PC-3 (cell line): ENCODE measurements around the gene KIF2A. TPM values are rescaled to one million over a fixed set of nuclear protein-coding genes. Genes with fewer than 3 reads are reported as not detected.

Experiments used
- ATAC-seq: fragments of 200-7000 bp; cut with Tn5 transposase; 2 replicates; pipeline ENCODE4 v1.9.1; 2020; ENCODE audit warnings: mild to moderate bottlenecking, moderate library complexity
- BruUV-seq: library from RNA; stranded (reverse); fragments of 400-500 nt; replicated peaks from 2 replicates; lab custom pipeline; 2021; lab: Mats Ljungman, UMichigan
- CTCF ChIA-PET: fragments of 300-600 bp; sonication (Branson Sonifier 250); formaldehyde crosslinking; loops from one replicate; lab custom pipeline; 2022; ENCODE audit warnings: antibody characterized with exemption; lab: Charles Lee
- POLR2A ChIA-PET: fragments of 300-600 bp; sonication (Branson Sonifier 250); formaldehyde crosslinking; loops from one replicate; lab custom pipeline; 2022; ENCODE audit warnings: antibody characterized with exemption; ENCODE audit not compliant: unreplicated experiment; lab: Charles Lee
- DNase-seq: peaks from one replicate; pipeline ENCODE4 v3.0.0-alpha.2; 2015
- H2AFZ ChIP-seq: fragments of 300-600 bp; sonication (generic); 2 replicates; pipeline ENCODE4 v1.6.0; 2016; ENCODE audit warnings: antibody characterized with exemption, low read length
- H3F3A ChIP-seq: fragments of 300-600 bp; sonication (generic); one replicate; pipeline ENCODE4 v1.6.0; 2017; ENCODE audit warnings: antibody characterized with exemption, low read length, control low read depth, mild to moderate bottlenecking; ENCODE audit not compliant: unreplicated experiment
- H3K27ac ChIP-seq: fragments of 300-600 bp; sonication (generic); 2 replicates; pipeline ENCODE4 v1.5.1; 2016; ENCODE audit warnings: mild to moderate bottlenecking, low read length
- H3K27me3 ChIP-seq: fragments of 300-600 bp; sonication (generic); 2 replicates; pipeline ENCODE4 v1.6.1; 2016; ENCODE audit warnings: low read length, mixed read lengths
- H3K36me3 ChIP-seq: fragments of 300-600 bp; sonication (generic); 2 replicates; pipeline ENCODE4 v1.6.1; 2016; ENCODE audit warnings: low read depth, mixed run types, low read length, mixed read lengths
- H3K4me1 ChIP-seq: fragments of 300-600 bp; sonication (generic); 2 replicates; pipeline ENCODE4 v1.5.1; 2016; ENCODE audit warnings: low read length; ENCODE audit not compliant: insufficient read depth
- H3K4me2 ChIP-seq: fragments of 300-600 bp; sonication (generic); 2 replicates; pipeline ENCODE4 v1.6.0; 2016; ENCODE audit warnings: low read length
- H3K4me3 ChIP-seq: fragments of 300-600 bp; sonication (generic); 2 replicates; pipeline ENCODE4 v1.5.1; 2016; ENCODE audit warnings: mild to moderate bottlenecking, low read length, mixed read lengths
- H3K79me2 ChIP-seq: fragments of 300-600 bp; sonication (generic); 2 replicates; pipeline ENCODE4 v1.6.1; 2017; ENCODE audit warnings: low read length, mixed read lengths
- H3K9ac ChIP-seq: fragments of 300-600 bp; sonication (generic); 2 replicates; pipeline ENCODE4 v1.6.0; 2016; ENCODE audit warnings: mild to moderate bottlenecking, low read length
- H3K9me2 ChIP-seq: fragments of 300-600 bp; sonication (generic); replicated peaks from 2 replicates; pipeline ENCODE4 v1.6.1; 2016; ENCODE audit warnings: mixed run types, low read length, mixed read lengths
- H3K9me3 ChIP-seq: fragments of 300-600 bp; sonication (generic); 2 replicates; pipeline ENCODE4 v1.6.1; 2016; ENCODE audit warnings: low read length, mixed read lengths
- H4K20me1 ChIP-seq: fragments of 300-600 bp; sonication (generic); 2 replicates; pipeline ENCODE4 v1.6.1; 2016; ENCODE audit warnings: low read length, mixed read lengths
- EZH2 ChIP-seq: fragments of 300-600 bp; sonication (generic); IDR thresholded peaks from one replicate; pipeline ENCODE4 v1.6.1; 2017; ENCODE audit warnings: antibody characterized with exemption, mild to moderate bottlenecking, low read length; ENCODE audit not compliant: unreplicated experiment
- EZH2phosphoT487 ChIP-seq: fragments of 300-600 bp; sonication (generic); IDR thresholded peaks from 2 replicates; pipeline ENCODE4 v1.6.1; 2018; ENCODE audit warnings: mild to moderate bottlenecking, antibody characterized with exemption, low read length, borderline replicate concordance
- intact Hi-C: fragments of 100-400 bp; cut with micrococcal nuclease; formaldehyde crosslinking; loops from 2 replicates; pipeline ENCODE4 v1.9.0; 2023
- total RNA-seq: library from RNA; depleted of rRNA; stranded (reverse); fragments of >200 nt; gene quantifications from 2 replicates; pipeline ENCODE4 v1.2.3, GENCODE V29; 2014
- TF ChIP-seq, protein P1 (sequence below): fragments of 300-600 bp; sonication (generic); conservative IDR thresholded peaks from 2 replicates; pipeline ENCODE4 v1.5.1; 2017; ENCODE audit warnings: antibody characterized with exemption, low read depth, mild to moderate bottlenecking, low read length

KIF2A gene
- total RNA-seq, 1 experiment from 2014 or later, result 26.4 TPM

DNA sequence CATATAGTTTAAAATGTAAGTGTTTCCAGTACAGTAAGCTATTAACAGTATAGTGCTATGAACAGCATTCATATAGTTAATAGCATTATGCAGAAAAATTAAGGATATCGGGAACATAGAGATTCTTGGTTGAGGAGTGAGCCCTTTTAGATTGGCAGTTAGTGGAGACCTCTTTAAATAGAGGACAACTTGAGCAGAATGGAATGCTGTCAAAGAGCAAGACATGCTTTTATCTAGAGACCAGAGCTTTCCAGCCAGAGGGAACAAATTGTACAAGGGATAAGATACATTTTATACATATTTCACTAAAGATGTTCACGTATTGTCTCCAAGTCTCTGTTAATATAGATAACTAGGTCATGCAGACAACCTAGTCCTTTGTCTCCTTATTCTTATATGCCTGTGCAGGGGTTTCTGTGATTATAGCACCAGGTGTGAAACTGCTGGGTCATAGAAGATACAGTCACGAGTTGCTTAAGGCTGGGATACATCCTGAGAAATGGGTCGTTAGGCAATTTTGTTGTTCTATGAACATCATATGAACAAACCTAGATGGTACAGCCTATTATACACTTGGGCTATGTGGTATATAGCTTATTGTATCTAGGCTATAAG is 112.6 kb downstream of the KIF2A start:
- ATAC-seq (no peak), DNase-seq (no peak)
- no TSS peak for BruUV-seq
- Histone ChIP-seq H3K4me3 (no peak overlapping the region), H3K9me2 (no peaks in the 10 kb centered on the region), H2AFZ (no peak overlapping the region), H3K9me3 (no peaks in the 10 kb centered on the region), H3K4me2 (no peak overlapping the region), H3K36me3 (no peaks in the 10 kb centered on the region; the same call in 1 of the 2 replicates), H3K27me3 (no peaks in the 10 kb centered on the region), H3K4me1 (peaks cover 10% of the 10 kb centered on the region), H4K20me1 (peaks cover 19% of the 10 kb centered on the region; the same call in 1 of the 2 replicates), H3K9ac (no peak overlapping the region), H3K27ac (no peak overlapping the region), H3F3A (no peaks in the 10 kb centered on the region), H3K79me2 (peaks cover 100% of the 10 kb centered on the region)
- CTCF ChIA-PET, result no interaction called here
- TF ChIP-seq, protein P1, sequence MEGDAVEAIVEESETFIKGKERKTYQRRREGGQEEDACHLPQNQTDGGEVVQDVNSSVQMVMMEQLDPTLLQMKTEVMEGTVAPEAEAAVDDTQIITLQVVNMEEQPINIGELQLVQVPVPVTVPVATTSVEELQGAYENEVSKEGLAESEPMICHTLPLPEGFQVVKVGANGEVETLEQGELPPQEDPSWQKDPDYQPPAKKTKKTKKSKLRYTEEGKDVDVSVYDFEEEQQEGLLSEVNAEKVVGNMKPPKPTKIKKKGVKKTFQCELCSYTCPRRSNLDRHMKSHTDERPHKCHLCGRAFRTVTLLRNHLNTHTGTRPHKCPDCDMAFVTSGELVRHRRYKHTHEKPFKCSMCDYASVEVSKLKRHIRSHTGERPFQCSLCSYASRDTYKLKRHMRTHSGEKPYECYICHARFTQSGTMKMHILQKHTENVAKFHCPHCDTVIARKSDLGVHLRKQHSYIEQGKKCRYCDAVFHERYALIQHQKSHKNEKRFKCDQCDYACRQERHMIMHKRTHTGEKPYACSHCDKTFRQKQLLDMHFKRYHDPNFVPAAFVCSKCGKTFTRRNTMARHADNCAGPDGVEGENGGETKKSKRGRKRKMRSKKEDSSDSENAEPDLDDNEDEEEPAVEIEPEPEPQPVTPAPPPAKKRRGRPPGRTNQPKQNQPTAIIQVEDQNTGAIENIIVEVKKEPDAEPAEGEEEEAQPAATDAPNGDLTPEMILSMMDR, result no peak
- no peak for TF ChIP-seq EZH2
- TF ChIP-seq EZH2phosphoT487, result no peak
- intact Hi-C loops, result no loop called here
- POLR2A ChIA-PET, result interaction anchor here (0.6 kb wide), 1 partner anchor 172 kb away, joined by 12 read pairs; no protein-coding TSS in a partner anchor

DNA sequence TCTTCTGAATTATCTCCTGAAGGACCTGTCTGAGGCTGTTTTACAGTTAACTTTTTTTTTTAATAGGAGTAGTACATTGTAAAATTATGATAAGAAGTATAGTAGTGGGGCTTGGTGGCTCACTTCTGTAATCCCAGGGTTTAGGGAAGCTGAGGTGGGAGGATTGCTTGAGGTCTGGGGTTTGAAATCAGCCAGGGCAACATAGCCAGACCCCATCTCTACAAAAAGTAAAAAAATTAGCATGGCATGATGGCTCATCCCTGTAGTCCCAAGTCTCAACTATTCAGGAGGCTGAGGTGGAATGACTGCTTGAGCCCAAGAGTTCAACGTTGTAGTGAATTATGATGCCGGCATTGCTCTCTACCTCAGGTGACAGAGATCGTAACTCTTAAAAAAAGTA is 113.6 kb downstream of the KIF2A start:
- CTCF ChIA-PET, result no interaction called here
- POLR2A ChIA-PET, result no interaction called here

More for the DNA sequence above, 113.6 kb downstream of the KIF2A start:
- no peaks in the 10 kb centered on the region for H3K9me2 ChIP-seq
- no peak overlapping the region for H3K27ac ChIP-seq
- peaks cover 98% of the 10 kb centered on the region for H3K79me2 ChIP-seq
- H3K9me3 ChIP-seq, result no peaks in the 10 kb centered on the region
- ATAC-seq (no peak), DNase-seq (no peak)
- no peaks in the 10 kb centered on the region for H3K4me1 ChIP-seq
- H2AFZ ChIP-seq, result no peak overlapping the region
- TF ChIP-seq, protein P1, result no peak
- TF ChIP-seq EZH2 (no peak), EZH2phosphoT487 (no peak)
- H3K4me3 ChIP-seq, result no peak overlapping the region
- H3K36me3 ChIP-seq, result no peaks in the 10 kb centered on the region; the same call in 1 of the 2 replicates
- intact Hi-C loops, result no loop called here
- no peak overlapping the region for H3K4me2 ChIP-seq
- no peaks in the 10 kb centered on the region for H3F3A ChIP-seq
- no peaks in the 10 kb centered on the region for H3K27me3 ChIP-seq
- H4K20me1 ChIP-seq, result peaks cover 15% of the 10 kb centered on the region; the same call in 1 of the 2 replicates
- BruUV-seq, result no TSS peak
- no peak overlapping the region for H3K9ac ChIP-seq
